ENCODE results near the gene NUBP2.
"Not testable (repeated sequence)": the region's sequence is repeated elsewhere in the genome, so short reads cannot be mapped to it uniquely, and the experiment has no call there.

The NUBP2 gene

GRCh38 chr16:1790261-1790610 is 7.5 kb downstream of the NUBP2 start:
- Histone ChIP-seq H3K4me3 (ENCODE audit: low read depth in 1 of 2, low read length in 2 of 2) (no peak overlapping the region), H3K27me3 (ENCODE audit: low read depth, low read length) (no peaks in the 10 kb centered on the region), H3K27ac (ENCODE audit: low read length) (no peak overlapping the region), H3K36me3 (ENCODE audit: control insufficient read depth in 1 of 2, insufficient read depth in 2 of 2, low read length in 2 of 2) (peaks cover 0 to 58% of the 10 kb centered on the region in 2 donors), H3K4me1 (ENCODE audit: control insufficient read depth in 1 of 2, insufficient read depth in 2 of 2, low read length in 2 of 2) (peaks cover 0 to 7% of the 10 kb centered on the region in 2 donors), H3K9me3 (ENCODE audit: control insufficient read depth in 1 of 2, low read length in 2 of 2) (no peaks in the 10 kb centered on the region)

- peaks cover 0 to 3% of the 10 kb centered on the region in 2 donors for H3K4me1 ChIP-seq (ENCODE audit: control insufficient read depth in 1 of 2, insufficient read depth in 2 of 2, low read length in 2 of 2)
- peaks cover 0 to 56% of the 10 kb centered on the region in 2 donors for H3K36me3 ChIP-seq (ENCODE audit: control insufficient read depth in 1 of 2, insufficient read depth in 2 of 2, low read length in 2 of 2)
Measured at GRCh38 chr16:1790611-1791255, 8.0 kb downstream of the NUBP2 start.

GRCh38 chr16:1791256-1791942 is 8.6 kb downstream of the NUBP2 start:
- no peak overlapping the region for H3K4me3 ChIP-seq (ENCODE audit: low read depth in 1 of 2, low read length in 2 of 2)
- peaks cover 0 to 50% of the 10 kb centered on the region in 2 donors for H3K36me3 ChIP-seq (ENCODE audit: control insufficient read depth in 1 of 2, insufficient read depth in 2 of 2, low read length in 2 of 2)
- H3K4me1 ChIP-seq (ENCODE audit: control insufficient read depth in 1 of 2, insufficient read depth in 2 of 2, low read length in 2 of 2): peaks cover 0 to 3% of the 10 kb centered on the region in 2 donors
- no peaks in the 10 kb centered on the region for H3K27me3 ChIP-seq (ENCODE audit: low read depth, low read length)
- no peaks in the 10 kb centered on the region for H3K9me3 ChIP-seq (ENCODE audit: control insufficient read depth in 1 of 2, low read length in 2 of 2)
- no peak overlapping the region for H3K27ac ChIP-seq (ENCODE audit: low read length)

More at GRCh38 chr16:1790611-1791255, 8.0 kb downstream of the NUBP2 start:
- no peaks in the 10 kb centered on the region for H3K27me3 ChIP-seq (ENCODE audit: low read depth, low read length)
- no peak overlapping the region for H3K27ac ChIP-seq (ENCODE audit: low read length)
- no peaks in the 10 kb centered on the region for H3K9me3 ChIP-seq (ENCODE audit: control insufficient read depth in 1 of 2, low read length in 2 of 2)
- H3K4me3 ChIP-seq (ENCODE audit: low read depth in 1 of 2, low read length in 2 of 2): no peak overlapping the region

- peaks cover 0 to 42% of the 10 kb centered on the region in 2 donors for H3K36me3 ChIP-seq (ENCODE audit: control insufficient read depth in 1 of 2, insufficient read depth in 2 of 2, low read length in 2 of 2)
Measured at GRCh38 chr16:1791943-1792812, 9.4 kb downstream of the NUBP2 start.

GRCh38 chr16:1792836-1793577 is 10.2 kb downstream of the NUBP2 start:
- Histone ChIP-seq H3K27ac (ENCODE audit: low read length) (no peak overlapping the region), H3K4me1 (ENCODE audit: control insufficient read depth in 1 of 2, insufficient read depth in 2 of 2, low read length in 2 of 2) (no peaks in the 10 kb centered on the region), H3K9me3 (ENCODE audit: control insufficient read depth in 1 of 2, low read length in 2 of 2) (no peaks in the 10 kb centered on the region), H3K27me3 (ENCODE audit: low read depth, low read length) (no peaks in the 10 kb centered on the region), H3K36me3 (ENCODE audit: control insufficient read depth in 1 of 2, insufficient read depth in 2 of 2, low read length in 2 of 2) (peaks cover 0 to 34% of the 10 kb centered on the region in 2 donors), H3K4me3 (ENCODE audit: low read depth in 1 of 2, low read length in 2 of 2) (no peak overlapping the region)

More at GRCh38 chr16:1791943-1792812, 9.4 kb downstream of the NUBP2 start:
- no peaks in the 10 kb centered on the region for H3K4me1 ChIP-seq (ENCODE audit: control insufficient read depth in 1 of 2, insufficient read depth in 2 of 2, low read length in 2 of 2)
- no peaks in the 10 kb centered on the region for H3K27me3 ChIP-seq (ENCODE audit: low read depth, low read length)
- H3K4me3 ChIP-seq (ENCODE audit: low read depth in 1 of 2, low read length in 2 of 2): no peak overlapping the region
- H3K27ac ChIP-seq (ENCODE audit: low read length): no peak overlapping the region
- no peaks in the 10 kb centered on the region for H3K9me3 ChIP-seq (ENCODE audit: control insufficient read depth in 1 of 2, low read length in 2 of 2)

- Histone ChIP-seq H3K4me1 (ENCODE audit: control insufficient read depth in 1 of 2, insufficient read depth in 2 of 2, low read length in 2 of 2) (no peaks in the 10 kb centered on the region), H3K36me3 (ENCODE audit: control insufficient read depth in 1 of 2, insufficient read depth in 2 of 2, low read length in 2 of 2) (peaks cover 0 to 27% of the 10 kb centered on the region in 2 donors), H3K4me3 (ENCODE audit: low read depth in 1 of 2, low read length in 2 of 2) (no peak within 1 kb of the TSS), H3K27ac (ENCODE audit: low read length) (no peak within 1 kb of the TSS), H3K9me3 (ENCODE audit: control insufficient read depth in 1 of 2, low read length in 2 of 2) (no peaks in the 10 kb centered on the region), H3K27me3 (ENCODE audit: low read depth, low read length) (no peaks in the 10 kb centered on the region)
Measured at GRCh38 chr16:1793578-1794220, 10.9 kb downstream of the NUBP2 start, which contains the start of gene IGFALS. Gene IGFALS (minus strand): TSS chr16:1793705. CDS start chr16:1793652, 53 bp downstream.

- no peaks in the 10 kb centered on the region for H3K9me3 ChIP-seq (ENCODE audit: control insufficient read depth in 1 of 2, low read length in 2 of 2)
- no peak overlapping the region for H3K4me3 ChIP-seq (ENCODE audit: low read depth in 1 of 2, low read length in 2 of 2)
- no peaks in the 10 kb centered on the region for H3K27me3 ChIP-seq (ENCODE audit: low read depth, low read length)
- H3K36me3 ChIP-seq (ENCODE audit: control insufficient read depth in 1 of 2, insufficient read depth in 2 of 2, low read length in 2 of 2): peaks cover 0 to 21% of the 10 kb centered on the region in 2 donors
- H3K27ac ChIP-seq (ENCODE audit: low read length): no peak overlapping the region
- no peaks in the 10 kb centered on the region for H3K4me1 ChIP-seq (ENCODE audit: control insufficient read depth in 1 of 2, insufficient read depth in 2 of 2, low read length in 2 of 2)
Measured at GRCh38 chr16:1794221-1794871, 11.6 kb downstream of the NUBP2 start.

- peaks cover 0 to 15% of the 10 kb centered on the region in 2 donors for H3K36me3 ChIP-seq (ENCODE audit: control insufficient read depth in 1 of 2, insufficient read depth in 2 of 2, low read length in 2 of 2)
- H3K9me3 ChIP-seq (ENCODE audit: control insufficient read depth in 1 of 2, low read length in 2 of 2): no peaks in the 10 kb centered on the region
- H3K27me3 ChIP-seq (ENCODE audit: low read depth, low read length): no peaks in the 10 kb centered on the region
- H3K4me1 ChIP-seq (ENCODE audit: control insufficient read depth in 1 of 2, insufficient read depth in 2 of 2, low read length in 2 of 2): no peaks in the 10 kb centered on the region
- H3K27ac ChIP-seq (ENCODE audit: low read length): no peak overlapping the region
- H3K4me3 ChIP-seq (ENCODE audit: low read depth in 1 of 2, low read length in 2 of 2): no peak overlapping the region
Measured at GRCh38 chr16:1794908-1795666, 12.3 kb downstream of the NUBP2 start.

- H3K4me1 ChIP-seq (ENCODE audit: control insufficient read depth in 1 of 2, insufficient read depth in 2 of 2, low read length in 2 of 2); H3K27me3 ChIP-seq (ENCODE audit: low read depth, low read length); H3K9me3 ChIP-seq (ENCODE audit: control insufficient read depth in 1 of 2, low read length in 2 of 2); H3K36me3 ChIP-seq (ENCODE audit: control insufficient read depth in 1 of 2, insufficient read depth in 2 of 2, low read length in 2 of 2); H3K4me3 ChIP-seq (ENCODE audit: low read depth in 1 of 2, low read length in 2 of 2); H3K27ac ChIP-seq (ENCODE audit: low read length): not testable (repeated sequence)
Measured at GRCh38 chr16:1799263-1799662, 16.5 kb downstream of the NUBP2 start.

- H3K4me3 ChIP-seq (ENCODE audit: low read depth in 1 of 2, low read length in 2 of 2): no peak overlapping the region
- H3K4me1 ChIP-seq (ENCODE audit: control insufficient read depth in 1 of 2, insufficient read depth in 2 of 2, low read length in 2 of 2): no peaks in the 10 kb centered on the region
- no peak overlapping the region for H3K27ac ChIP-seq (ENCODE audit: low read length)
- H3K27me3 ChIP-seq (ENCODE audit: low read depth, low read length): no peaks in the 10 kb centered on the region
- H3K9me3 ChIP-seq (ENCODE audit: control insufficient read depth in 1 of 2, low read length in 2 of 2): no peaks in the 10 kb centered on the region
- H3K36me3 ChIP-seq (ENCODE audit: control insufficient read depth in 1 of 2, insufficient read depth in 2 of 2, low read length in 2 of 2): peaks cover 0 to 4% of the 10 kb centered on the region in 2 donors
Measured at GRCh38 chr16:1800701-1801100, 17.9 kb downstream of the NUBP2 start.

Measured in muscle layer of duodenum (tissue), 2 donors.